Tibial artery (tissue), 4 donors: Measurements from ENCODE around the gene DNAJB2.
A peak's percentile ranks its signal among the peaks of the same experiment; 100 is the strongest.

ENCODE experiments used
- DNase-seq, 2 donors: peaks; one replicate each; pipeline ENCODE4 v3.0.0-alpha.2; 2019
- H3K27ac ChIP-seq, 2 donors: fragments of 200-600 bp; sonication (generic) in 1 of 2; 1 replicate in 1 of 2; 2 replicates in 1 of 2; pipeline ENCODE4 v1.5.1; 2018 to 2019; ENCODE audit warnings: mild to moderate bottlenecking in 1 of 2
- H3K27me3 ChIP-seq, 2 donors: fragments of 200-600 bp; sonication (generic) in 1 of 2; one replicate each; pipeline versions ENCODE4 v1.5.1 to v1.6.0; 2016 to 2019
- H3K36me3 ChIP-seq, 3 donors: fragments of 200-600 bp; sonication (generic) in 2 of 3; one replicate each; pipeline ENCODE4 v1.5.1; 2016 to 2019; ENCODE audit warnings: mild to moderate bottlenecking in 2 of 3
- H3K4me1 ChIP-seq, 4 donors: fragments of 200-600 bp; sonication (generic) in 2 of 4; 1 replicate in 3 of 4; 2 replicates in 1 of 4; pipeline ENCODE4 v1.5.1; 2016 to 2019
- H3K4me3 ChIP-seq, 2 donors: fragments of 200-600 bp; sonication (generic) in 1 of 2; 1 replicate in 1 of 2; 2 replicates in 1 of 2; pipeline ENCODE4 v1.5.1; 2018 to 2019; ENCODE audit warnings: mild to moderate bottlenecking in 2 of 2
- H3K9me3 ChIP-seq, 3 donors: fragments of 200-600 bp; sonication (generic) in 1 of 3; one replicate each; pipeline ENCODE4 v1.5.1; 2016 to 2019
- intact Hi-C: fragments of 100-400 bp; cut with DNase I; formaldehyde crosslinking; loops from one replicate; pipeline ENCODE4 v1.15.0; 2023; ENCODE audit warnings: low total_unique reads
- TF ChIP-seq, protein P1 (sequence below), 2 experiments: fragments of 200-600 bp in 1 of 2; fragments of 450-650 bp in 1 of 2; IDR thresholded peaks; one replicate each; pipeline ENCODE4 v1.5.1; 2017 to 2019; ENCODE audit warnings: antibody characterized with exemption in 2 of 2, mild to moderate bottlenecking in 1 of 2, moderate library complexity in 1 of 2

DNAJB2 gene

DNA sequence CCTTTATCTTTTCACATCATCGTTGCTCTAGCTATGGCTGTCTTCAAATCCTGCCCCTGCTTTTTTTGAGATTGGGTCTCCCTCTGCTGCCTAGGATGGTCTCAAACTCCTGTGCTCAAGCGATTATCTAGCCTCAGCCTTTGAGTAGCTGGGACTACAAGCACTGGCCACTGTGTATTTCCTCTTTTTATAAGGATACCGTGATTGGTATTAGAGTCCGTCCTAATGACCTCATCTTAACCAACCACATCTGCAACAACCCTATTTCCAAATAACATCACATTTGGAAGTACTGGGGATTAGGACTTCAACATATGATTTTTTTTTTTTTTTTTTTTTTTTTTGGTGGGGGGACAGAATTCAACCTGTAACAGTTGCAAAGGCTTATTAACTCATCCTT, 44.3 kb downstream of the DNAJB2 start:
- intact Hi-C loops: no loop called here

DNA sequence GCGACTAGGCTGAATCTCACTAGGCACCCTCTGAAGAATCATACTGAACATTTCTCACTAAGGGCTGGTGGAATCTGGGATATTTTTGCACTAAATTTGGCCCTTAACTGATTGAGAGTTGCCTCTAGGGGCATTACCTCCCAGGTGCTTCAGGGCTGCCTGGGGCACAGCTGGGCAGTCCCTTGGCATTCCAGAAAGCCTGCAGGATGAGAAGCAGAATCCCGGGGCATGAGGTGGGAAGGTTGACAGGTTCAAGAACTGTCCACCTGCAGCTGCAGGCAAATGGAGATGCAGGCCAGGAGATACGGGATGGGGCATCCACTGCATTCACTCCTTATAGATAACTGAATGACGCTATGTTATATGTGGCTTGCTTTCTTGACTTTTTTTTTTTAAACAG, 46.0 kb downstream of the DNAJB2 start:
- Histone ChIP-seq H3K27ac (no peak overlapping the region), H3K4me1 (no peaks in the 10 kb centered on the region), H3K9me3 (no peaks in the 10 kb centered on the region), H3K27me3 (peaks cover 0 to 47% of the 10 kb centered on the region in 2 donors), H3K4me3 (no peak overlapping the region), H3K36me3 (no peaks in the 10 kb centered on the region)
- TF ChIP-seq, protein P1, sequence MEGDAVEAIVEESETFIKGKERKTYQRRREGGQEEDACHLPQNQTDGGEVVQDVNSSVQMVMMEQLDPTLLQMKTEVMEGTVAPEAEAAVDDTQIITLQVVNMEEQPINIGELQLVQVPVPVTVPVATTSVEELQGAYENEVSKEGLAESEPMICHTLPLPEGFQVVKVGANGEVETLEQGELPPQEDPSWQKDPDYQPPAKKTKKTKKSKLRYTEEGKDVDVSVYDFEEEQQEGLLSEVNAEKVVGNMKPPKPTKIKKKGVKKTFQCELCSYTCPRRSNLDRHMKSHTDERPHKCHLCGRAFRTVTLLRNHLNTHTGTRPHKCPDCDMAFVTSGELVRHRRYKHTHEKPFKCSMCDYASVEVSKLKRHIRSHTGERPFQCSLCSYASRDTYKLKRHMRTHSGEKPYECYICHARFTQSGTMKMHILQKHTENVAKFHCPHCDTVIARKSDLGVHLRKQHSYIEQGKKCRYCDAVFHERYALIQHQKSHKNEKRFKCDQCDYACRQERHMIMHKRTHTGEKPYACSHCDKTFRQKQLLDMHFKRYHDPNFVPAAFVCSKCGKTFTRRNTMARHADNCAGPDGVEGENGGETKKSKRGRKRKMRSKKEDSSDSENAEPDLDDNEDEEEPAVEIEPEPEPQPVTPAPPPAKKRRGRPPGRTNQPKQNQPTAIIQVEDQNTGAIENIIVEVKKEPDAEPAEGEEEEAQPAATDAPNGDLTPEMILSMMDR (IDR thresholded peaks at IDR 0.05): no peak
- no peak for DNase-seq
- intact Hi-C loops: no loop called here

More for the DNA sequence above, 44.3 kb downstream of the DNAJB2 start:
- H3K27ac ChIP-seq: no peak overlapping the region
- DNase-seq: no peak
- H3K4me3 ChIP-seq: no peak overlapping the region
- no peaks in the 10 kb centered on the region for H3K4me1 ChIP-seq
- H3K36me3 ChIP-seq: no peaks in the 10 kb centered on the region
- H3K9me3 ChIP-seq: no peaks in the 10 kb centered on the region
- TF ChIP-seq, protein P1 (IDR thresholded peaks at IDR 0.05): no peak
- H3K27me3 ChIP-seq: peaks cover 0 to 40% of the 10 kb centered on the region in 2 donors

DNA sequence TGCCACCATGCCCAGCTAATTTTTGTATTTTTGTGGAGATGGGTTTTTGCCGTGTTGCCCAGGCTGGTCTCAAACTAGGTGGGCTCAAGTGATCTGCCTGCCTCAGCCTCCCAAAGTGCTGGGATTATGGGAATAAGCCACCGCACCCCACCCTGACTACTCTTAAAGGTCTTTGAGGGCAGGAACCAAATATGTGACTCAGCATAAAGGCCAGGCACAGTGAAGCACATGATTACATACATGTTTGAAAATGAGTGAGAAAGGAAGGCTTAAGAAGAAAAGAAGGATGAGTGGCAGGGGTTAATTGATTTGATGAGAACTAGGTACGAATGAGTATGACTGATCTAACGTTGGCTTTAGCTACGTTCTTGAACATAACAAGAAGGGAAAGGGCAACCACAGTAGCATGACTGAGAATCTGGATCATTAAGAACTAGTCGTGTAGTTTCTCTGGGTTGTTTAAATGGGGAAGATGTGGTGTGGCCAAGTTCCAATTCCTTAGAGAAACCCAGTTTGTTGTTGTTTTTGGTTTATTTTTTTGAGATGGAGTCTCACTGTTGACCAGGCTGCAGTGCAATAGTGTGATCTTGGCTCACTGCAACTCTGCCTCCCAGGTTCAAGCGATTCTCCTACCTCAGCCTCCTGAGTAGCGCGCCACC, 46.6 kb downstream of the DNAJB2 start:
- no peaks in the 10 kb centered on the region for H3K9me3 ChIP-seq
- H3K4me1 ChIP-seq: no peaks in the 10 kb centered on the region
- H3K36me3 ChIP-seq: no peaks in the 10 kb centered on the region
- H3K27me3 ChIP-seq: peaks cover 0 to 50% of the 10 kb centered on the region in 2 donors
- intact Hi-C loops: no loop called here
- DNase-seq: no peak
- no peak overlapping the region for H3K27ac ChIP-seq
- no peak overlapping the region for H3K4me3 ChIP-seq
- TF ChIP-seq, protein P1 (IDR thresholded peaks at IDR 0.05): no peak

DNA sequence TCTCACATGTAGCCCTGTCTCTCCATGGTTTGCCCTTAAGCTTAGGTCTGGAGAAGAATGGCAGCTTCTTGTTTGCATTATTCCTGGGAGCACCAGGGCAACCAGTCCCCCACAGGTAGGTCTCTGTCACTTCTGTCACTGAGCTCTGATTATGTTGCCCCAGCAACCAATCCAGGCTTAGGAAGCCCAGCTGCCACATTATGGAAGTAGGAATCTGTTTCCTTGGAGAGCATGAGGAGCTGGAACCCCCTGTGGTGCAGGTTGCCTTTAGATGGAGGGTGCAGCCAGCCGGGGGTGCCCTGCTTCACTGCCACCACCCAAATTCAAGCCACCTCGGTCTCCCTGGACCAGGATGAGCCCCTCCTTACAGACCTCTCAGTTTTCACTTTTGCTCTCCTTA, 48.6 kb downstream of the DNAJB2 start:
- no peaks in the 10 kb centered on the region for H3K36me3 ChIP-seq
- intact Hi-C loops: no loop called here
- H3K4me1 ChIP-seq: no peaks in the 10 kb centered on the region
- H3K4me3 ChIP-seq: no peak overlapping the region
- no peaks in the 10 kb centered on the region for H3K9me3 ChIP-seq
- H3K27me3 ChIP-seq: peaks cover 0 to 55% of the 10 kb centered on the region in 2 donors
- no peak for DNase-seq
- TF ChIP-seq, protein P1 (IDR thresholded peaks at IDR 0.05): no peak
- no peak overlapping the region for H3K27ac ChIP-seq

DNA sequence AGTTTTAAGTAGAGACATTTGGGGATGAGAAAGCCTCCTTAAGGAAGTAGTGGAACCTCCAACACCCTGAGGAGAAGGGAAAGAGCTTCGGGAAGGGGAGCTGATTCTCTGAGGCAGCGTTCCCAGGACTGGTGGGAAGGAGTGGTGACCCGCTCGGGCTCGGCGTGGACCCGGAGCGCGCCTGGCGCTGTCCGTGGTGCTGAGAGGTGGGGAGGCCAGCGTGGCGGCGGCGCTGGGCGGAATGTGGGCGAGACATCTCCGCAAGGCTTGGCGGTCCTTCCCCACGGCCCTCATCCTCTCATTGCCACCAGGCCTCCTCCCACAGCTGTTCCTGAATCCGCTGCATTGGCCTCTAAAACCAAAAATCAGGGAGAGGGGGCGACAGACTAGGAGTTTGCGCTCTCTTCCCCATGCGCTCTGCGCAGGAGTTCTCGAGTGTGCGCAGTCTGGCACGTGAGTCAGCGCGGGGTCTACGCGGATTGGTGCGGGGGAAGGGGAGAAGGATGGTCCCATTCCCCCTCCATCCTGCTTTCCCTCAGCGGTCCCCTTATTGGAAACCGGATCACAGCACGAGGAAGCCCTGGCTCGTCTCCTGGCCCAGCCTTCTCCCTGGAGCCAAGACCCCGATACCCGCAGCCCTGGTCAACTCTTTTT, 52.5 kb downstream of the DNAJB2 start:
- Histone ChIP-seq H3K27me3 (peaks cover 0 to 71% of the 10 kb centered on the region in 2 donors), H3K9me3 (peaks cover 0 to 8% (median 0%) of the 10 kb centered on the region in 3 donors), H3K36me3 (no peaks in the 10 kb centered on the region), H3K27ac (no peak overlapping the region), H3K4me3 (no peak overlapping the region), H3K4me1 (no peaks in the 10 kb centered on the region)
- peak in 1 of 2 donors; percentile 53 for DNase-seq
- TF ChIP-seq, protein P1 (IDR thresholded peaks at IDR 0.05): no peak
- intact Hi-C loops: no loop called here
